Measurements from ENCODE around the gene KCNK6.

Gene KCNK6

DNA sequence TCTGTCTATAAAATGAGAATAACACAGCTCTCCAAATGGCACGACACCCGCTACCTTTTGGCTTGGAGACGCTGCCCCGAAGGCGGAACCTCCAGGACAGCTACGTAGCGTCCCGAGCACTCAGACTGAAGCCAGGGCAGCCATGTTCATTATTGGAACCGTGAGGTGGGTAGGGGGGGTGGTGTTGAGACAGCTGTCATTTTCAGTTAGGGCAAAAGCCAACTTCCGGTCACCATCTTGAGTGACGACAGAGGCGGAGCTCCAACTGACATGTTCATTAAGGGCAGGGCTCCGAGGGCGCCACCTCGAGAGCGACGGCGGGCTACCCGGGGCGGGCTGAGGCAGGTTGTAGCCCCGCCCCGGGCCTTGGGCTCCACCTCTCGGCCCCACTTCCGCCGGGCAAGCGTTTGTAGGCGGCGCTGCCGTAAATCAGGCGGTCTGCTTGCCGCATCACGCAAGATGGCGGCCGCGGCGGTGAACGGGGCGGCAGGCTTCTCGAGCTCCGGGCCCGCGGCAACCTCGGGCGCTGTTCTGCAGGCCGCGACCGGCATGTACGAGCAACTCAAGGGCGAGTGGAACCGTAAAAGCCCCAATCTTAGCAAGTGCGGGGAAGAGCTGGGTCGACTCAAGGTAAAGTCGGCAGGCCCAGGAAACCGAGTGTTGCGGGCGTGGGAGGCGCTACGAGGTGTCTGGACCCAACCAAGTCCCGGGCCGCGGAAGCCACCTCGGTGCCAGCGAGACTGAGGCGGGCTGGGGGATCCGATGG, 54.9 kb downstream of the KCNK6 start, which contains the start of gene PSMD8:
TSS of gene PSMD8 (plus strand) at position 240 of the 766 bp plus-strand sequence. CDS start at position 271, 31 bp downstream.
- peak; percentile 8 for TF ChIP-seq CTCF (IDR thresholded peaks at IDR 0.05; ENCODE audit: extremely low read depth, missing control alignments)
- peak; percentile 99 for DNase-seq (ENCODE audit: low spot score)

DNA sequence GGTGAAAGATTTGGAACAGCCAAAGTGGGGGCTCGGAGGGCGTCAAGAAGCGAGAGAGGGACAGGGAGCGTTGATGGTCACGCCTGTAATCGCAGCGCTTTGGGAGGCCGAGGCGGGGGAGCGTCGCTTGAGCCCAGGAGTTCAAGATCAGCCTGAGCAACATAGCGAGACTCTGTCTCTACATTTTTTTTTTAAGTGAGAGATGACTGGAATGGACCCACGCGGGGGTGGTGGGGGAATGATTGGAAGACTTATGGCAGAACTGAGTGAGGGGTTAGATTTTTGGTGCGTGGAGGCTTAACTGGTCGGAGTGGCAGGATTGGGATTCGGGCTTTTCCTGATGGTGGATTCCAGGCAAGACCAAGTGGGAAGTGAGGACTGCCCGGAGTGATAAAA, 55.5 kb downstream of the KCNK6 start:
- no peak for DNase-seq (ENCODE audit: low spot score)
- no peak for TF ChIP-seq CTCF (IDR thresholded peaks at IDR 0.05; ENCODE audit: extremely low read depth, missing control alignments)

GRCh38 chr19:38375748-38376147, 56.1 kb downstream of the KCNK6 start:
- no peak for DNase-seq (ENCODE audit: low spot score)
- TF ChIP-seq CTCF (IDR thresholded peaks at IDR 0.05; ENCODE audit: extremely low read depth, missing control alignments) = no peak

- no peak for TF ChIP-seq CTCF (IDR thresholded peaks at IDR 0.05; ENCODE audit: extremely low read depth, missing control alignments)
- no peak for DNase-seq (ENCODE audit: low spot score)
Observed at GRCh38 chr19:38376576-38376975, 56.9 kb downstream of the KCNK6 start.

- no peak for TF ChIP-seq CTCF (IDR thresholded peaks at IDR 0.05; ENCODE audit: extremely low read depth, missing control alignments)
- no peak for DNase-seq (ENCODE audit: low spot score)
Observed at GRCh38 chr19:38377052-38377451, 57.4 kb downstream of the KCNK6 start.

GRCh38 chr19:38378866-38379265, 59.2 kb downstream of the KCNK6 start:
- no peak for TF ChIP-seq CTCF (IDR thresholded peaks at IDR 0.05; ENCODE audit: extremely low read depth, missing control alignments)
- DNase-seq (ENCODE audit: low spot score) = no peak

GRCh38 chr19:38381138-38381537, 61.5 kb downstream of the KCNK6 start:
- no peak for DNase-seq (ENCODE audit: low spot score)
- no peak for TF ChIP-seq CTCF (IDR thresholded peaks at IDR 0.05; ENCODE audit: extremely low read depth, missing control alignments)

Measured in GM20000 (cell line).